A549 (cell line): ENCODE data around the gene ZNF410. TPM values are rescaled to one million over a fixed set of nuclear protein-coding genes. Genes with fewer than 3 reads are reported as not detected.

Experiments
- ATAC-seq, 2 experiments: fragments of 200-7000 bp in 1 of 2; fragments of >200 bp in 1 of 2; cut with Nextera tagmentation in 1 of 2; cut with Tn5 transposase in 1 of 2; 3 replicates each; pipeline versions ENCODE4 v1.8.0 to v1.9.1; 2018 to 2020; ENCODE audit warnings: mild to moderate bottlenecking in 1 of 2, moderate library complexity in 1 of 2
- CTCF ChIA-PET: fragments of 300-600 bp; sonication (Branson Sonifier 250); formaldehyde crosslinking; extraction: SDS; loops from one replicate; lab custom pipeline; 2021; ENCODE audit warnings: antibody characterized with exemption, inconsistent platforms; lab: Yijun Ruan, JAX
- POLR2A ChIA-PET: fragments of 350-600 bp; formaldehyde crosslinking; extraction: SDS; loops from one replicate; lab custom pipeline; 2021; ENCODE audit warnings: antibody characterized with exemption, inconsistent platforms; lab: Yijun Ruan, JAX
- DNase-seq, 2 experiments: peaks; one replicate each; pipeline versions ENCODE4 v3.0.0 to v3.0.0-alpha.2; 2011 to 2016; ENCODE audit warnings: low read depth in 1 of 2, low spot score in 1 of 2
- FAIRE-seq: peaks from 2 replicates; lab custom pipeline; 2011; peaks lifted over from hg19 to GRCh38; lab: Jason Lieb, UNC
- H3K27ac ChIP-seq, 2 experiments: fragments of >200 bp; sonication (Bioruptor Twin); formaldehyde crosslinking; 3 replicates each; pipeline ENCODE4 v1.5.1; 2016 to 2017
- H3K4me1 ChIP-seq: fragments of >200 bp; sonication (Bioruptor Twin); formaldehyde crosslinking; 3 replicates; pipeline ENCODE4 v1.6.1; 2016
- H3K4me2 ChIP-seq: fragments of >200 bp; sonication (Bioruptor Twin); formaldehyde crosslinking; 3 replicates; pipeline ENCODE4 v1.6.1; 2016
- H3K4me3 ChIP-seq: fragments of >200 bp; sonication (Bioruptor Twin); formaldehyde crosslinking; 3 replicates; pipeline ENCODE4 v1.5.1; 2016
- H3K9me3 ChIP-seq: fragments of >200 bp; sonication (Bioruptor Twin); formaldehyde crosslinking; 3 replicates; pipeline ENCODE4 v1.6.1; 2016
- BHLHE40 ChIP-seq: IDR thresholded peaks from 2 replicates; pipeline ENCODE4 v1.6.1; 2012; ENCODE audit warnings: low read depth, low read length, inconsistent platforms
- CHD2 ChIP-seq: fragments of 150-350 bp; IDR thresholded peaks from 2 replicates; pipeline ENCODE4 v1.6.1; 2014; ENCODE audit warnings: low read length; ENCODE audit not compliant: partially characterized antibody
- CHD4 ChIP-seq: fragments of 200-600 bp; sonication (generic); IDR thresholded peaks from 2 replicates; pipeline ENCODE4 v1.6.1; 2016; ENCODE audit warnings: antibody characterized with exemption, mild to moderate bottlenecking, borderline replicate concordance
- CTCF ChIP-seq: fragments of >200 bp; sonication (Bioruptor Twin); formaldehyde crosslinking; IDR thresholded peaks from 3 replicates; pipeline ENCODE4 v1.5.1; 2016
- EHF ChIP-seq: fragments of 250-450 bp; sonication (Bioruptor Pico); IDR thresholded peaks from 2 replicates; pipeline ENCODE4 v1.5.0; 2020; ENCODE audit warnings: mild to moderate bottlenecking
- FOSL2 ChIP-seq, 2 experiments: fragments of 450-650 bp in 1 of 2; fragments of >200 bp in 1 of 2; sonication (Bioruptor Twin) in 1 of 2; formaldehyde crosslinking; IDR thresholded peaks; 2 replicates each; pipeline versions ENCODE4 v1.5.0 to v1.6.1; 2016 to 2020; ENCODE audit warnings: mild to moderate bottlenecking in 1 of 2, moderate library complexity in 1 of 2
- JUN ChIP-seq, 2 experiments: fragments of >200 bp; sonication (Bioruptor Twin); formaldehyde crosslinking; IDR thresholded peaks; 2 replicates in 1 of 2; 3 replicates in 1 of 2; pipeline ENCODE4 v1.6.1; 2016 to 2017
- KDM5A ChIP-seq: fragments of 200-600 bp; sonication (generic); IDR thresholded peaks from 2 replicates; pipeline ENCODE4 v1.6.1; 2016; ENCODE audit warnings: antibody characterized with exemption, mild to moderate bottlenecking
- MAFK ChIP-seq: fragments of 450-650 bp; IDR thresholded peaks from 2 replicates; pipeline ENCODE4 v1.6.1; 2014; ENCODE audit not compliant: partially characterized antibody
- MYC ChIP-seq: IDR thresholded peaks from 2 replicates; pipeline ENCODE4 v1.6.1; 2012; ENCODE audit warnings: mild to moderate bottlenecking, inconsistent platforms, low read length, improper control_type of control experiment, borderline replicate concordance
- NR3C1 ChIP-seq: fragments of >200 bp; sonication (Bioruptor Twin); formaldehyde crosslinking; IDR thresholded peaks from 3 replicates; pipeline ENCODE4 v1.6.1; 2017
- PHF8 ChIP-seq: fragments of 200-600 bp; sonication (generic); IDR thresholded peaks from 2 replicates; pipeline ENCODE4 v1.6.1; 2016; ENCODE audit warnings: low read depth, mild to moderate bottlenecking, antibody characterized with exemption, moderate library complexity, borderline replicate concordance
- REST ChIP-seq: fragments of 200-600 bp; sonication (generic); IDR thresholded peaks from 2 replicates; pipeline ENCODE4 v1.6.1; 2016; ENCODE audit warnings: antibody characterized with exemption, mild to moderate bottlenecking, moderate library complexity
- SREBF2 ChIP-seq: fragments of 450-650 bp; IDR thresholded peaks from 2 replicates; pipeline ENCODE4 v1.6.1; 2014; ENCODE audit warnings: mild to moderate bottlenecking, moderate library complexity
- TP53 ChIP-seq: fragments of 250-450 bp; sonication (Bioruptor Pico); IDR thresholded peaks from 2 replicates; pipeline ENCODE4 v1.5.0; 2021; ENCODE audit warnings: mild to moderate bottlenecking, moderate library complexity
- ZC3H11A ChIP-seq: fragments of 450-650 bp; IDR thresholded peaks from 2 replicates; pipeline ENCODE4 v1.6.1; 2014; ENCODE audit warnings: antibody characterized with exemption, mild to moderate bottlenecking
- whole genome bisulfite sequencing: methylation state at CpG from one replicate; pipeline ENCODE4 v1.1.6; 2017; ENCODE audit errors: missing lambda C conversion rate; 5-methylcytosine and 5-hydroxymethylcytosine counted together
- polyA plus RNA-seq, 4 experiments: library from polyadenylated mRNA; depleted of rRNA in 3 of 4; stranded (reverse); fragments of >200 nt; fragmentation: RNase III in 1 of 4; extraction: RNeasy Plus Mini Kit Qiagen cat#74134 plus additional on column Dnase treatment in 1 of 4; gene quantifications; 2 replicates in 3 of 4; 3 replicates in 1 of 4; pipeline ENCODE4 v1.2.3, GENCODE V29; 2011 to 2017

ZNF410 gene
- polyA plus RNA-seq, 2 of the 4 experiments (the other 2 are of a cell fraction): 35.8 to 70.8 TPM

- no peak for TF ChIP-seq REST
- TF ChIP-seq EHF (CRISPR knock-in tag): no peak
- no peak for TF ChIP-seq JUN (IDR thresholded peaks at IDR 0.05)
These were observed 7.6 kb upstream of the ZNF410 start (continued) for GRCh38 chr14:73879027-73879426.

GRCh38 chr14:73884438-73885190 is 2.0 kb upstream of the ZNF410 start:
- DNase-seq: no peak
- no peak overlapping the region for H3K4me3 ChIP-seq
- CTCF ChIA-PET: interaction anchor here (1.3 kb wide), 1 partner anchor 16 kb away, joined by 3 read pairs; no protein-coding TSS in a partner anchor
- POLR2A ChIA-PET: no interaction called here
- H3K4me2 ChIP-seq: no peak overlapping the region
- no peak for TF ChIP-seq TP53 (CRISPR knock-in tag)
- no peak for TF ChIP-seq MAFK
- no peak for TF ChIP-seq NR3C1
- no peak for TF ChIP-seq CHD4
- no peak for TF ChIP-seq CHD2
- TF ChIP-seq SREBF2: no peak
- no peak for TF ChIP-seq CTCF
- TF ChIP-seq EHF (CRISPR knock-in tag): no peak
- no peak for TF ChIP-seq PHF8
- TF ChIP-seq FOSL2 (IDR thresholded peaks at IDR 0.05): no peak
- no peak for TF ChIP-seq FOSL2 (CRISPR knock-in tag; IDR thresholded peaks at IDR 0.05)
- no peak for TF ChIP-seq BHLHE40
- TF ChIP-seq ZC3H11A: no peak
- H3K4me1 ChIP-seq: peaks cover 20% of the 10 kb centered on the region
- peak; percentile 13 for FAIRE-seq
- H3K27ac ChIP-seq: no peak overlapping the region
- 75% methylated on average over 8 of the region's 8 CpGs for WGBS
- ATAC-seq: no peak
- H3K9me3 ChIP-seq: no peaks in the 10 kb centered on the region

- Histone ChIP-seq H3K4me1 (peaks cover 20% of the 10 kb centered on the region), H3K4me3 (peak overlapping the region; percentile 73), H3K27ac (peak overlapping the region; percentile 82 to 96), H3K9me3 (no peaks in the 10 kb centered on the region), H3K4me2 (peak overlapping the region; percentile 80)
- ChIA-PET POLR2A (interaction anchor here (0.6 to 2.0 kb wide), 10 partner anchors 12 to 396 kb away, joined by 3 to 18 read pairs (median 5); partner anchors contain the start of genes COQ6, FAM161B, PTGR2 and RIOX1), CTCF (interaction anchor here (1.4 kb wide), 1 partner anchor 42 kb away, joined by 3 read pairs; no protein-coding TSS in a partner anchor)
- FAIRE-seq (no peak), DNase-seq (peak in 1 of 2 experiments; percentile 9), ATAC-seq (no peak)
- whole genome bisulfite sequencing: 1% methylated on average over 7 of the region's 7 CpGs
- TF ChIP-seq KDM5A (0 out of 2 replicates have a peak, but pooled peaks have one; percentile 29), PHF8 (peak; percentile 29; the same call in 1 of the 2 replicates), EHF (CRISPR knock-in tag) (no peak), MYC (no peak)
These were observed 608 bp downstream of the ZNF410 start for GRCh38 chr14:73887318-73887616.
